Measurements from ENCODE around the gene TMEM63C.

TMEM63C gene

GRCh38 chr14:77181603-77182437 is at the start of gene TMEM63C:
TMEM63C (plus strand) TSS chr14:77181798; CDS start chr14:77218814, 37,016 bp downstream.
- peak; percentile 96 to 98 for DNase-seq

- DNase-seq = no peak
Observed at GRCh38 chr14:77131871-77132486, 49.6 kb upstream of the TMEM63C start.

GRCh38 chr14:77133720-77134338 is 47.8 kb upstream of the TMEM63C start:
- no peak for DNase-seq

- no peak for DNase-seq
Observed at GRCh38 chr14:77139022-77139421, 42.6 kb upstream of the TMEM63C start.

GRCh38 chr14:77139540-77140358 is 41.8 kb upstream of the TMEM63C start:
- peak; percentile 25 to 84 for DNase-seq

- peak in 1 of 2 experiments; percentile 43 for DNase-seq
Observed at GRCh38 chr14:77140359-77141213, 41.0 kb upstream of the TMEM63C start.

GRCh38 chr14:77141214-77142004 is 40.2 kb upstream of the TMEM63C start, which contains the start of gene ZDHHC22:
ZDHHC22 (minus strand) TSS chr14:77141791; CDS start chr14:77139738, 2,053 bp downstream.
- DNase-seq = peak in 1 of 2 experiments; percentile 81

GRCh38 chr14:77142005-77142800 is 39.4 kb upstream of the TMEM63C start:
- DNase-seq = no peak

GRCh38 chr14:77143071-77143470 is 38.5 kb upstream of the TMEM63C start:
- no peak for DNase-seq

GRCh38 chr14:77144412-77145115 is 37.0 kb upstream of the TMEM63C start:
- no peak for DNase-seq

GRCh38 chr14:77145975-77146740 is 35.4 kb upstream of the TMEM63C start:
- no peak for DNase-seq

- no peak for DNase-seq
Observed at GRCh38 chr14:77148510-77149231, 32.9 kb upstream of the TMEM63C start.

GRCh38 chr14:77151245-77151644 is 30.4 kb upstream of the TMEM63C start:
- DNase-seq = peak in 1 of 2 experiments; percentile 34

- DNase-seq = peak; percentile 17 to 74
Observed at GRCh38 chr14:77151918-77152588, 29.5 kb upstream of the TMEM63C start.

GRCh38 chr14:77153802-77154201 is 27.8 kb upstream of the TMEM63C start:
- DNase-seq = no peak

- DNase-seq = no peak
Observed at GRCh38 chr14:77154421-77154820, 27.2 kb upstream of the TMEM63C start.

- no peak for DNase-seq
Observed at GRCh38 chr14:77155083-77155482, 26.5 kb upstream of the TMEM63C start.
